GM18511 (cell line): ENCODE data around the gene TRPM1.

ENCODE experiments used
- ATAC-seq: cut with Tn5 transposase; IDR thresholded peaks from one replicate; pipeline ENCODE4 v1.9.1; 2021; ENCODE audit warnings: mild to moderate bottlenecking, moderate library complexity; ENCODE audit not compliant: unreplicated experiment

Gene TRPM1

DNA sequence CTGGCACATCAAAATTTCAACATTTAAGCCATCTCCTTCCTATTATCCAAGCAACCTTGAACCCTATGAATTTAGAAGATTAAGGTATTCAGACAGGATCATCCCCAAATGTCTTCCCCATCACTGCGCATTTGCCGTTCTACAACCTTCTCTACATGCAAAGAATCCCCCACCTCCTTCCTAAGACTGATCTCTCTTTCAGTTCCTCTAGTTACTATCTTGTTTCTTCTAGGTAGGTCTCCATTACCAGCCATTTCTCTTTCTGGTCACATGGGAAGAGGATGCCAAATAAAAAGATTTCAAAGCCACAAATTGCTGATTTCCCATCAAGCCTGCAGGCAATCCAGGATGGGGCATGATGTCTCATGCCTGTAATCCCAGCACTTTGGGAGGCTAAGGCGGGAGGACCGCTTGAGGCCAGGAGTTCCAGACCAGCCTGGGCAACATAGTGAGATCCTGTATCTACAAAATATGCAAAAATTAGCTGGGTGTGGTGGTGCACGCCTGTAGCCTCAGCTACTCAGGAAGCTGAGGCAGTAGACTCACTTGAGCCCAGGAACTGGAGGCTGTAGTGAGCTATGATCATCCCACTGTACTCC lies 80.4 kb downstream of the TRPM1 start:
- ATAC-seq = peak; percentile 44

DNA sequence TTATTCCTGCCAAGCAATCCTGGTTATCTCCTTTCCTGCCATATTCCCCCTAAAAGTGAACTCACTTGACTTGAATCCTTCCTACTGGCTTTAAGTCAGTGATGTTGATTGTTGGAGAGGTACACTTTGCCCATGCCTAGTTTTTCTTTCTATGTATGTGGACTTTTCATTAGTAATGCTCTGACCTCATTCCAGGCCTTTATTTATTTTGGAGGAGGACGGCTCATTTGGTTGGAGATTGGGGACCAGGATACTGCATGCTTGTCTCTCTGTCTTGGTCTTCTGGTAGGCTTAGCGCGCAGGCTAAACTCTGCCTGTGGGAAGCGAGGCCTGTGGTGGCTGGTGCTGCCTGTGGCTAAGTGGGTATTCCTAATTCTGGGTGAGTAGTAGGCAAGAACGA lies 81.0 kb downstream of the TRPM1 start:
- no peak for ATAC-seq

DNA sequence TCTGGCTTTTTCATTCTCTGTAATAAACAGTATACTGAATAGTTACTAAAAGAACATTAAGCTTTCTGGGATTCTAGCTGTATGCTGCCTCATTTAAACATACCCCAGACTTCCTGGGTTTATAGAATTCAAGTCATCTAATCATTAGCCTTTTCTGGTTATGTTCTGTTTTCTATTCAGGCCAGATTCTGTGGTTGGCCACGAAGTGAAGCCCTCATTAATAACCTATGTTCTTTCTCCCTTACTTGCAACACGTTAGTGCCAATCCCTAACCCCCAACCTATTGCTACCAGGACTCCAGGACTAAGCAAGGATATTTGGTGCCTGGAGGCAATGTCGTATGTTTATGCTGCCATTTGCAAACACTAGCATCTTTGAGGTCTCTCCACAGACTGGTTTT lies 81.5 kb downstream of the TRPM1 start:
- ATAC-seq = no peak

DNA sequence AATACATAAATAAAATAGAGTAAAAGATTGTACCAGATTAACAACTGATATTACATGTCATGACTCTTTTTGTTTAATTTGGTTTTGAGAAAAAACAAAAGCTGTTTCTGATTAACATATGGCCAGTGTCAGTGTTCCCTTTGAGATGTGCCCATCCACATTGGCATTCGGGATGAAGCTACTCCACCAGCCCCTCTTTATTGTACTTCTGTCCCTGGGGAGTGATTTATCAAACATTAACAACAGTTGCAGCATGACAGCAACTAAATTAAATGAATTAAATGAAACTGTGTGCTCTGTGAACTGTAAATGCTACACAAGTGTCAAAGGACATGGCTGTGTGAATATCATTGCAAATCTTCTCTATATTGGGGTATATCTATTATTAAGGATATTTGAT lies 84.2 kb downstream of the TRPM1 start:
- no peak for ATAC-seq

DNA sequence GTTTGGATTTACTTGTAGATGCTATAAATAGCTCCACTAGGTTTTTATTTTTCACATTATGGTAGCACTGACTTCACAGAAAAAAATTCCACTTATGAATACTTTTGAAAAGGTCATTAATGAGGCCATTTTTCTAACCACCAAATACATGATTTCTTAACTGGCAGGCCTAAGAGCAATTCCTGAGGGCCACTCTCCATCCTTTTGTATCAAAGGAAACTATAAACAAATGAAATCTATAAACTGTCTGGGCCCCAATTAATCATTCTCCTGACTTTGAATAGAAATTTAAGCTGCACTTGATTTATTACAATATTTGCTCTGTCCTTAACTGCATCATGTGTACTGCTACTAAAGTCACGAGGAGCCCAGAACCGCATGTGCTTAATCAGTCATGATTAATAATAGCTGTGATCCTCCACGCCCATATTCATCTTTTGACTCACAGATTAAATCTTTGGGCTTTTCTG lies 85.0 kb downstream of the TRPM1 start:
- ATAC-seq = no peak

DNA sequence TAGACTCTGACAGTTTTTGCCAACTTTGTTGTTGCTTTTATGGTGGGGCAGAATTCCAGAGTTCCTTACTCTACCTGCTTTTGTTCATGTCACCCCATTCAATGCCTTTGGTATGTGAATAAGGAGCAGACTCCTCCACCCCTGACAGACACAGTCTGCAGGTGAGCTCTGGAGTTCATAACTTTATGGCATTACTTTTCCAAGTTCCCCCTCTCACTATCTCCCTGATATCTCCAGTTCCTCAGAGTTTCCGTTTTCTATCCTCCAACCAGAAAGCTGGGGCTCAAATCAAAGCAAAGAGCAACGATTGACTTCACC lies 87.0 kb downstream of the TRPM1 start:
- no peak for ATAC-seq

DNA sequence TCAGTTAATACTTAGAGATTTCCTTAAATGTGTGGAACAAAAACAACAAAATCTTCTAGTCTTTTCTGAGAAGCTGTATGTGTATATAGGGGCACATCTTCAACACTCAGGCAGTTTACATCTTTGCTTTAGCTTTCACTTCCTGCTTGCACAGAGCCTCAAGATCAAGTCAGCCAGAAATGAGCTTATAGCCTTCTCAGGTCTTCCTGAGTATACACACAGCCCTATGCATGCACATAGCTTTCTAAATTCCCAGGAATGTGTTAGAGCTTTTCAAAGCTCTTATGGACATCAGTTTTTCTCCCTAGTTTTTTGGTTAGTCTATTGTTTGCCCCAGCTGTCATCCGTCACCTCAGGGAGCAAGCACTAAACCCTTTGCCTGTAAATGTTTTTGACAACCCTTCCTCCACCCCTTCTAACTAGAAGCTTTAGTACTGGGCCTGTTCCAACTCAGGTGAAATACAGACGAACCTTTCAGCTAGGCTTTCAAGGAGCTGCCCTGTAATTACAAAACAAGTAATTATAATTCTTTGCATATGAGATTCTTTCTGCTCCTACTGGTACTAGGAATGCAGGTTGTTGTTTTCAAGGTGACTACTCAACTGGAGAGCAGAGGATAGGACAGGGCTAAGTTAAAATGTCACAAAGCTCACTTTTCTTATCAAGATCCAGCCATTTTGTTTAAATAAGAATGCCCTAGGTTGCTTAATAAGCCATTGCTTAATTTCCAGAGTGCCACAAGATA lies 87.5 kb downstream of the TRPM1 start:
- ATAC-seq = peak; percentile 98

DNA sequence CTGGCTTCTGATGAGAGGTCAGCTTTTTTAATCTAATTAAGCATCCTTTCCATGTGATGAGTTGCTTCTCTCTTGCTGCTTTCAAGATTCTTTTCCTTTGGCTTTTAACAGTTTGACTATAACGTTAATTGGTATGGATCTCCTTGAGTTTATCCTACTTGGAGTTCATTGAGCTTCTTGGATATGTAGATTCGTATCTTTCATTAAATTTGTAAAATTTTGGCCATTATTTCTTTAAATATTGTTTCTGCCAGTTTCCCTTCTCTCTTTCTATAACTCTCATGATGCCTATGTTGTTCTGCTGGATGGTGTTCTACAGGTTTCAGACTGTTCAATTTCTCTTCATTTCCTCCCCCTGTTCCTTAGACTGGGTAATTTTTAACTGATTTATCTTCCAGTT lies 89.1 kb downstream of the TRPM1 start:
- ATAC-seq = no peak

DNA sequence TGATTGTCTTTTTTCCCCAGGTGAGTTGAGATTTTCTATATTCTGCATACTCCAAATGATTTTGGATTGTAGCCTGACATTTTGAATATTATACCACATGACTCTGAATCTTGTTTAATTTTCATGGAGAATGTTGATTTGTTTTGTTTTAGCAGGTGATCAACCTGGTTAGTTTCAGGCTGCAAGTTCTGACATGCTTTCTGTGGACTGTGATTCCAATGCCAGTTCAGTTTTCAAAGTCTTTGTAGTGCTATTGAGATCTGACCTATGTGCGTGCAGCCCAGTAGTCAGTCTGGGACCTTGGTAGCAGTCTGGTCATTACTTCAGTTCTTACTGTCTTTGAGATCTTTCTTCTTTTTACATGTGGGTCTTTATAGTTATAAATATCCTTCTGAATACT lies 91.5 kb downstream of the TRPM1 start:
- no peak for ATAC-seq

DNA sequence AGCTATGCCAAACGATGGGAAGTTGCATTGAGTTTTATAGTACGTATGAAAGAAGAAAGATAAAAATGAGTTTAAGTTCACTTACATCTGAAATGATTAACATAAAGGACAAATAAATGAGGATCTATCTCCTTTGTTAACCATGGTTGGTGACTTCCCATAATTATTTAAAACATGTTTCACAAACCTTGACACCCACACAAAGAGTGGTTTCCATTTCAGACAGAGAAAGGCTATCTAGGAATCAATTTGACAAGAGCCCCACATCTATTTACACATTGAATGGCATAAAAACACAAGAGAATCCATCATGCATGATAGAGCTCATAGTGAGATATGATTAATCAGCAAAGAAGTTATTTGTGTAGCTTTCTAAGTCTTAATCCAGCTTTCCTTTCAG lies 95.9 kb downstream of the TRPM1 start:
- ATAC-seq = no peak

DNA sequence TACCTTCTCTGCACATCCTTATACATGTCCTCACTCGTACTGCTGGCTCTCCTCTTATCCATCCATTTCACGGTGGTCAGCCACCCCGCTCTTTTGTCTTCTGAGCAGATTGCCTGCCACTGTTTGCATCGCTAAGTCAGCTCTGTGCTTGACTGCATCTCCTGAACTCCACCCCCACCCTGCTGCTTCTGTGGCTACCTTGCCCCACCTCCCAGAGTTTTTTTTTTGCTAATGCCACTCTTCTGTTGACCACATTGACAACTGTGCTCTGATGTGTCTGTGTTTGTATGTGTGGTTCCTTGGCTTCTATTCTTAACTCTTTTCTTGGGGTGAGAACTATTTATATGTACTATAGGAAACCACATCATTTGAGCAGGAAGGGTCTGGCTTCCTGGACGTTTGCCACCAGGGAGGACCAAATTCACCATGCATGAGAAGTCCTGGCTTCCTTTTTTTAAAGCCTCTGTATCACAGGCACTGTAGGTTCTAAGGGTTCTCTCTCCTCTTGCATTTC lies 97.2 kb downstream of the TRPM1 start:
- ATAC-seq = peak; percentile 96

DNA sequence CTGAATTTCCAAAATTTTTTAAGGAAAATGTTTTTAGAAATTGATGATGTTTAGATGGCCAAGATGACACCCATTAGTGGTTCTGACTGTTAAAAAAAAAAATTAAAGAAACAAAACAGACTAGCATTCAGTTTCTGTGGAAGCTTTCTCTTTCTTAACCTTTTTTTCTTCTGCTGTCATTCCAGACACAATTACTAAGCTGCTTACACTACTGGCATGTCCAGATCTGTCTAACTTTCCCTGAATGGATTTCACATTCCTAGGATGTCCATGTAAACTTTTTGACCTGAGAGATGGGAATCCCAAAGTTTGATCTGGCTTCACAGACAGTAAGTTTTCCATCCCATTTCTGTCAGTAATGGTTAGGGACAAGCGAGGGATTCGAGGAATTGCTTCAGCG lies 99.8 kb downstream of the TRPM1 start:
- ATAC-seq = no peak

DNA sequence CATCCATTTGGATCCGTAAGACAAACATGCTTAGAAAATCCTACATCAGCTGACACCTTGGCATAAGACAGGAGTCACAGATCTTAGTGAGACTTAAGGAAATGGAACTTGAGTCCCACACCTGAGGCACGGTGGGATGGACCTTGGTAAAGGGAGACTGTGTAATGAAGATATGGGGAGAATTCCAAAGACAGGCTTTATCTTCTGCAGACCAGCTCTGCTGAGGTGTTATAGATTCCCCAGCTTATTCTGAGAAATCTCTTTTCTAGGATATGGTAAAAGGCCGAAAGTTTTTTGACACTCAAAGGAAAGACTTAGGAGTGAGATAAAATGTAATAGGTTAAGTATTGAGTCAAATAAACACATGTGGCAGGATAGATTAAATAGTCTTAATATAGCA lies 101.8 kb downstream of the TRPM1 start:
- ATAC-seq = no peak

DNA sequence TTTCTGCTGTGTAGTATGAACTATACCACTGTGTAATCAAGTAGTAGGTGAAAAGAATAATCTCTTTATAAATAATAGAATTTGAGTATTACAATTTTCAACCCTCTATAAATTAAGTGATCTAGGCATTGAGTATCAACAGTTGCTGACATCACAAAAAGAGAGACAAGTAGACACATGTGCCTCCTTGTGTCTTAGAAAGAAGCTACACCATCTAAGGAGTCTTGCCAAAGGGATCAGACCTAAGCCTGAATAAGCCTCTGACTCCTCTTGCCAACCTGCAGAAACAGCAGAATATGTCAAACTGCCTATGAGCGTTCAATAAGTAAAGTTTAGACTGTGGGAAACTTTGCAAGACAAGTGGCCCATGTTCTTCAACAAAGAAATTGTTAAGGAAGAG lies 104.3 kb downstream of the TRPM1 start:
- ATAC-seq = no peak

DNA sequence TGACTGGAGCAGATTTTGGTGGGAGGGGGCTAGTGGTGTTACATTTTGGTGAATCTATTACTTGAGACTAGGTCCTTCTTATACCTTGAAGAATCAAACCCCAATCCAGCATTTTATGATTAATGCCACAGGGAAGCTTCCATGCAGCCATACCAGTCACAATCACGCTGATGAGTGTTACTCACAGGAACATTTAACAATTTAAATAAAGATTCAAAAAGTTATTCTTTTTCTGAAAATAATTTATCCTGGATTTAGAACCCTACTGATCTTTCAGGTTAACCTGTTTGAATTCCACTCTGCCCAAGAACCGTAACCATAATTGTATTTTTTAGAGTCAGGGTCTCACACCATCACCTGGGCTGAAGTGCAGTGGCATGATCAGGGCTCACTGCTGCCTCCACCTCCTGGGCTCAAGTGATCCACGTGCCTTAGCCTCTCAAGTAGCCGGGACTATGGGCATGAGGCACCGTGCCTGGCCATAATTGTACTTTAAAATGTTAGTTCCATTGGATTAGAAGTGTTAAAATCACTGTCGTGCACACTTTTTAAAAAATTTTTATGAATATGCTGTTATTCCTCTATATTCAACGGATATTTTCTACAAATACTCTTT lies 109.2 kb downstream of the TRPM1 start:
- no peak for ATAC-seq

DNA sequence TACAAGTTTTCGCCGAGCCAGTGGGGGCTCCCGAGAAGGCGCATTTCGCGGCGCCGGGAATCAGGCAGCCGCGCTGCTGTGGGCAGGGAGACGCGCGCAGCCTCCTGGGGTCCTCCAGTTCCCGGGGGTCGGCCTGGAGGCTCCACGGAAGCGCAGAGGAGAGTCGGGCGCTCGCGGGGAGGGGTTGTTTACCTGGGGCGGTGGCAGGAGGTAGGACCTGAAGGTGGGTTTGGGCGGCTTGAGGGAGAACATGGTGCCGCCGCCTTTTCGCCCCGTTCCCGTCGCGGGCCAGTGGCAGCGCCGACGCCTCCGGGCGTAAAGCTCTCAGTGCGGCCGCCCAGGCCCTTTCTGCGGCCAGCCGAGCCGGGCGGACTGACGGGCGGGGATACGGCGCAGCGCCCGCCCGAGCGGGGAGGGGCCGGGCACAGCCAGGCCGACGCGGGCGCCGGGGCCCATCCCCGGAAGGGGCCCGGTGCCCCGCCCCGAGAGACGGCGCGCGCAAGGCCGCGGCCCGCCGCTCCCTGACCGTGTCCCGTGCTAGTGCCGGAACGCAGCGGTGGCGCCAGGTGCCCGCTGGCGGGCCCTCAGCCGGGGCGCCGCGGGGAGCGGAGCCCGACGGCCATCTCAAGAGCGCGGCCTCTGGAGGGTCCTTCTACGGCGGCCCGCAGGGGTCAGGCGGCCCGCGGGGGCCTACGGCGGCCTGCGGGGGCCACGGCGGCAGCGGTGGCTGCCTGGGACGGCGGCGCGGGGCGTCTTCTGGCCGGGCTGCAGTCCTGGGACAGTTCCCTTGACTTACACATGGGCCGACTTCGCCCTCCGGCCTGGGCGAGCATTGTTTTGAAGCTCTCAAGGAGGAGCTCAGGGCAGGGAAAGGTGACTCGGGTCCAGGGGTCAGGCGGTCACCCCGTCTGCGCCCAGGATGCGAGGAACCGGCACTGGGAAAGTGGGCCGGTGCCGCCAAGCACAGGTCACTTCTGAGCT lies 110.0 kb downstream of the TRPM1 start, which contains the start of gene MTMR10:
Gene MTMR10 (minus strand): TSS at position 374 of the 981 bp plus-strand sequence. CDS start 122 bp downstream, at position 252.
- peak; percentile 90 for ATAC-seq

DNA sequence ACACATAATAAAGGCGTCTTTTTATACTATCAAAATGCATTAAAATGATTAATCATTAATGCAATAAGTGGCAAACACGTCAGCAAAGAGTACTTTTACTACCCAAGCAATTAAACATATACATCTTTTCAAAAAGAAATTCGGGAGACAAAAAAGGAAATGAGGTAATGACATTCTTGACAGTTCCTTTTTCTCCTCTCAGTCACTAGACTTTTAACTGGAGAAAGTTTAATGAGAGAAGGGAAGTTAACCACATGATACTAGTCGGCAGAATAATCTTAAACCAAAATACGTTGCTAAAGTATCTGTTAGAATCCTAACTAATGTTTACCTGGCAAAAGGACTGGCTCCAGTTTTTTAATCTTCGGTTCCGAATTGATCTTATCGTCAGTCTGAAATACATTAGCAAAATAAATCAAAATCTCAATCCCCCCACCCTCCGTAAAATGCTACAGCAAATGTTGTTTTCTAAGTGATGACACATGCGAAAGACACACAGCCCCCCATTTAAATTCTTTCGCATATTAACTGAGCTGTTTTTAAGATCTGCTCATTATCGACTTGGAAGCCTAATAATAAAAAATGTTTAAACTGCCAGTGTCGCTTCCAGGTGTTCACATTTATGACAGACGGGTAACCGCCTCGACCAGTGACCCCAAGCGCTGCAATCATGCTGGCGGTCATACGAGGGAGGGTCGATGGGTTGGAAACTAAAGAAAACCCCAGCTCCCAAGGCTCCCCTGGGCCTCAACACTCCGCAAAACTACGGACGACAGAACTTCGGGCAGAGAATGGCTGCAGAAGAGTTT lies 110.9 kb downstream of the TRPM1 start:
- ATAC-seq = no peak

DNA sequence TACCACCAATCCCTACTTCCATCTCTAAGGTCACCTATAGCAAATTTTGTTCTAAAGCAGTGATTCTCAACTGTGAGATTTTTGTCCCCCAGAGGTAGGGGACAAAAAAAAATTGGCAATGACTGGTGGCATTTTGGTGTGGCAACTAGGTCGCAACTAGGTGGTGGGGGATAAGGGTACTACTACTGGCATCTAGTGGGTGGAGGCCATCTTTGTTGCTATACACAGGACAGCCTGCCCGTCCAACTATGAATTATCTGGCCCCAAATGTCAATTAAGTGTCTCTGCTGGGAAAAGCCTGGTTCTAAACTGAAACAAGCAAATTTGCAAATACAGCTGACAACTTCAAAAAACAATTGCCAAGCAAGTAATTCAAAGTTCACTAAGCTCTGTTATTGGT lies 111.5 kb downstream of the TRPM1 start:
- ATAC-seq = no peak

DNA sequence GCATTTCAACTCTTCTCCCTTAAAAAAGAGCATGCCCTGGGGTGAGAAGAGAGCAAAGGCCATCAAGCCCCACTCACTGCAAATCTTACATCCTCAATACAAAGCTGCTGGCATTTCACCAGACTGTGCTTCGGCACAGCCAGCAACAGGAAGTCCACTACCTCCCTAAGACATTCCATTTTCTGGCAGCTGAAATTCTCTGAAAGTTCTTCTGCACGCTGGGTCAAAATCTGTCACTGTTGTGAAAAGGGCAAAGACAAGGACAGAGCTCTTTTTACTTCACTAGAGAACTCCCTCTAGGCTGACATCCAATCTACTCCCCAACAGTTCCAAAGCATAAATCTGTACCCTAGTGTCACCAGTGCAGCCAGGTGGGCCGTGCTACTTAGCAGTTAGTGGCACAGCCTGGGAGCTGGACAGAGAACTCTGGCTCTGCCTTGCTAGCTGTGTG lies 116.4 kb downstream of the TRPM1 start:
- peak; percentile 35 for ATAC-seq

DNA sequence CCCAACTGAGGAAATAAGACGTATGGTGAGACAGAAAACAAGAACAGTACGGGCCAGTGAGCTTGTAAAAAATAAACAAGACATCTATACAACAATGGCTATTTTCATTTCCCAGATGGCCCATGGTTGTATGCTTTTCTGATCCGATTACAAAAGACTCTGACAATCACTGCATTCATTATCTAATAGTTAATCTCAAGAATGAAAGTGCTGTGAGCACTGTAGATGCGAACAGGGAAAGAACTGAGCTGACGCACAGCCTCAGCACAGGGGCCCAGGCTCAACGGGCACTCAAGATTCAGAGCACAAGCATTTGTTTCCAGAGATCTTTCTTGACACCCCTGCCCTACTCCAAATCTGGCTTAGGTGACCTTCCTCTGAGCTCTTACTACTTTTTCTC lies 117.0 kb downstream of the TRPM1 start:
- ATAC-seq = peak; percentile 72
